HG03097 (cell line): ENCODE data around the gene BABAM2.
"Not testable (repeated sequence)": the region's sequence is repeated elsewhere in the genome, so short reads cannot be mapped to it uniquely, and the experiment has no call there.

Experiments
- ATAC-seq: cut with Tn5 transposase; IDR thresholded peaks from one replicate; pipeline ENCODE4 v1.9.1; 2021; ENCODE audit not compliant: unreplicated experiment, low FRiP score

The BABAM2 gene

GRCh38 chr2:27875089-27875881, 15.2 kb upstream of the BABAM2 start:
- no peak for ATAC-seq

GRCh38 chr2:27878825-27879224, 11.7 kb upstream of the BABAM2 start:
- ATAC-seq, result no peak

- ATAC-seq, result not testable (repeated sequence)
These were observed 8.5 kb upstream of the BABAM2 start for GRCh38 chr2:27881815-27882583.

- not testable (repeated sequence) for ATAC-seq
These were observed 8.0 kb upstream of the BABAM2 start for GRCh38 chr2:27882584-27882922.

GRCh38 chr2:27884601-27885000, 5.9 kb upstream of the BABAM2 start:
- no peak for ATAC-seq

- ATAC-seq, result no peak
These were observed 5.3 kb upstream of the BABAM2 start for GRCh38 chr2:27885234-27885633.

- no peak for ATAC-seq
These were observed 4.9 kb upstream of the BABAM2 start for GRCh38 chr2:27885661-27886060.

- ATAC-seq, result no peak
These were observed 4.2 kb upstream of the BABAM2 start for GRCh38 chr2:27886322-27886721.

GRCh38 chr2:27887111-27887510, 3.4 kb upstream of the BABAM2 start:
- no peak for ATAC-seq

GRCh38 chr2:27887830-27888229, 2.7 kb upstream of the BABAM2 start:
- no peak for ATAC-seq

- no peak for ATAC-seq
These were observed 1.7 kb upstream of the BABAM2 start for GRCh38 chr2:27888790-27889189.

GRCh38 chr2:27889774-27890145, 769 bp upstream of the BABAM2 start:
- no peak for ATAC-seq

GRCh38 chr2:27890924-27891672, 569 bp downstream of the BABAM2 start:
- ATAC-seq, result peak; percentile 12

- no peak for ATAC-seq
These were observed 1.2 kb downstream of the BABAM2 start for GRCh38 chr2:27891673-27892105.

GRCh38 chr2:27893006-27893405, 2.5 kb downstream of the BABAM2 start:
- no peak for ATAC-seq

- no peak for ATAC-seq
These were observed 7.2 kb downstream of the BABAM2 start for GRCh38 chr2:27897717-27898116.

GRCh38 chr2:27901234-27901633, 10.7 kb downstream of the BABAM2 start:
- ATAC-seq, result no peak

- ATAC-seq, result no peak
These were observed 11.6 kb downstream of the BABAM2 start for GRCh38 chr2:27902098-27902497.

GRCh38 chr2:27903018-27903417, 12.5 kb downstream of the BABAM2 start:
- no peak for ATAC-seq

GRCh38 chr2:27903649-27904404, 13.3 kb downstream of the BABAM2 start:
- no peak for ATAC-seq

- ATAC-seq, result no peak
These were observed 13.8 kb downstream of the BABAM2 start for GRCh38 chr2:27904405-27904665.
